C4-2B (cell line): Measurements from ENCODE around the gene APLNR.
"Not testable (repeated sequence)": the region's sequence is repeated elsewhere in the genome, so short reads cannot be mapped to it uniquely, and the experiment has no call there.

Experiments used
- H3K27ac ChIP-seq: fragments of 450-650 bp; 2 replicates; pipeline ENCODE4 v1.5.1; 2017
- CTCF ChIP-seq: fragments of 450-650 bp; conservative IDR thresholded peaks from 2 replicates; pipeline ENCODE4 v1.5.1; 2017; ENCODE audit warnings: mild to moderate bottlenecking
- ZFX ChIP-seq: fragments of 450-650 bp; IDR thresholded peaks from 2 replicates; pipeline ENCODE4 v1.6.1; 2017

Gene APLNR

GRCh38 chr11:57237204-57237681 is at the start of gene APLNR:
Gene APLNR (minus strand): TSS chr11:57237250. CDS start chr11:57237004, 246 bp downstream.
- TF ChIP-seq CTCF: no peak
- TF ChIP-seq ZFX: no peak
- H3K27ac ChIP-seq: no peak within 1 kb of the TSS

GRCh38 chr11:57283231-57283990 is 46.4 kb upstream of the APLNR start:
- TF ChIP-seq CTCF: no peak
- no peak for TF ChIP-seq ZFX
- H3K27ac ChIP-seq: no peak overlapping the region

GRCh38 chr11:57281546-57281945 is 44.5 kb upstream of the APLNR start:
- not testable (repeated sequence) for H3K27ac ChIP-seq

- H3K27ac ChIP-seq: peak overlapping the region; percentile 78; the same call in 1 of the 2 replicates
- TF ChIP-seq ZFX (no peak), CTCF (no peak)
Observed at GRCh38 chr11:57279116-57279515, 42.1 kb upstream of the APLNR start.

GRCh38 chr11:57278721-57279095 is 41.7 kb upstream of the APLNR start:
- no peak for TF ChIP-seq CTCF
- TF ChIP-seq ZFX: no peak
- peak overlapping the region; percentile 78 for H3K27ac ChIP-seq

GRCh38 chr11:57277845-57278720 is 41.0 kb upstream of the APLNR start:
- peak overlapping the region; percentile 78 for H3K27ac ChIP-seq

More at GRCh38 chr11:57277845-57278720, 41.0 kb upstream of the APLNR start:
- TF ChIP-seq CTCF (peak; percentile 95), ZFX (no peak)
